Stimulated activated CD4-positive, alpha-beta T cell treated with anti-CD3 and anti-CD28 coated beads, Interleukin-15, amount 100 ng/mL, for 24 hours (primary cell): ENCODE results near the gene FLYWCH1.

Source experiments
- DNase-seq: peaks from one replicate; pipeline ENCODE4 v3.0.0-alpha.2; 2020

Gene FLYWCH1

GRCh38 chr16:2987833-2988232 is 76.1 kb downstream of the FLYWCH1 start:
- no peak for DNase-seq

GRCh38 chr16:2988590-2989099 is 76.9 kb downstream of the FLYWCH1 start:
- no peak for DNase-seq

DNA sequence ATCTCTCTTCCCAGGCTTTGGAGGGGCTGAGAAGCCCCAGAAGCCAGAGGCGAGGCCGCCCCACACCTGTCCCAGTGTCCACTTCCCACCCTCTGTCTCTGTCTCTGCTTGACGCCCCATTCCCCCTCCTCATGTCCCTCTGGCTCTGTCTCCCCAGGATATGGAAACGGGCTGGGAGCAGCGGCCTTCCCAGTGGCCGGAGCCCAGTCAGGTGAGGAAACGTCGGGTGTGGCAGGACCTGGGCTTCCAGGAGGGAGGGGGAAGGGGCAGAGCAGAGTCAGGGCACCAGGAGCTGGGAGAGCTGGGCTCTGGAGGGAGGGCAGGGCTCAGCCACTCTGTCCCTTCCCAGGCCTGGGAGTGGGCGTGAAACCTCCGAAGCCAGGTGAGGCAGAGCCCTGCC is 79.2 kb downstream of the FLYWCH1 start:
- DNase-seq = no peak

- no peak for DNase-seq
Observed at GRCh38 chr16:2991566-2992261, 80.0 kb downstream of the FLYWCH1 start.

DNA sequence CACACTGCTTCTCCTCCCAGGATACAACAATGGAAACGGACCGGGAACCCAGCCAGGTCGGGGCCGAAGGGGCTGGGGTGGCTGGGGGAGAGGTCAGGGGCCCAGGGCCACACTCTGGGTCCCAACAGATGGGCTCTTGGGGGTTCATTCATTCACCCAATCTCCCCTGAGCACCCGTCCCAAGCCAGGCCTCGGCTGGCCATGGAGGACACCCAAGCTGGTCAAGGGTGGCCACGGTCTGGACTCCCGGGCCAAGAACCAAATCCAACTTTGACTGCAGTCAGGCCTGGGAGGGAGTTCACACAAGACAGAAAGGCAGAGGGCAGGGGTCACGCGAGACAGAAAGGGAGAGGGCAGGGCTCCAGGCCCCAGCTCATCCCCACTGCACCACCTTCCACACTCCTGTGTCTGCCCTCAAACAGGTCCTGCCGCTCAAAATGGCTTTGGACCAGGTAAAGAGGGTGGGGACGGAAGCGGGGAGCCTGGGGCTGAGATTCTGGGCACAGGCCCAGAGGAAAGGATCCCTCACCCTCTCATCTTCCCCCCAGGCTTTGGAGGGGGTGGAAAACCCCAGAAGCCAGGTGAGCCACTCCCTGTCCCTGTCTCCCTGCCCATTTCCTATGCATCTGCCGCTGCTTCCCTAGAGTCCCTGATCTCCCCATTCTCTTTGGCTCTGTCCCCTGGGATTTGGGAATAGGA is 80.8 kb downstream of the FLYWCH1 start:
- no peak for DNase-seq

DNA sequence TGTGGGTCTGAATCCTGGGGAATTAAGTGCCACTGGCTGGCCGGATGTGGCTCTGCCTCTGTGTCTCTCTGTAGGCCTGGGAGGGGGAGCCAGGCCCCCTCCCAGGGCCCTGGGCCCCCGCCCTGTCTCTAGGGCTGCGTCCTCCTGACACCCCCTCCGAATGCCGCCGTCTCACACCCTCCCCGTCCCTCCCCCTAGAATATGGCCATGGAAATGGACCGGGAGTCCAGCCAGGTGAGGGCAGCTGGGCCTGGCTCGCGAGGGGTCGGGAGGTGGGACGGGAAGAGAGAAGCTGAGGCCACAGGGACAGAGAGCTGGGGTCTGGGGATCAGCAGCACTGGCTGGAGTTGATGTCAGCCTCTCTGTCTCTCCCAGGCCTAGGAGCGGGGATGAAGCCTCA is 84.6 kb downstream of the FLYWCH1 start:
- no peak for DNase-seq

DNA sequence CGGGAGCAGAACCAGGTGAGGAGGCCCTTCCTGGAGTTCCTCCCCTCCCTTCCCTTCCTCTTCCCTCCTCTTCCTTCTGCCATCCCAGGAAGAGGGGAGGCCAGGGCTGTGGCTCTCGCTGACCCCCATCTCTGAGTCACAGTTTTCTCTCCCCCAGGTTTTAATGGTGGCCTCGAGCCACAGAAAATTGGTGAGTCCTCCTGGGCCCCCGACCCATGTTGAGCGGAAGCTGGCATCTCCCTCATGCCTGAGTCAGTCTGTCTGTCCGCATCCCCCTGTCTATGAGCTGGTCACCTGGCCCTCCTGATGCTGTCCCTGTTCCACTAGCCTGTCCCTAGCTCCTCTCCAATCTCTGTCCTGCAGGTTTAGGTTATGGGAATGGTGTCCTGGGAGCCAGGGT is 88.2 kb downstream of the FLYWCH1 start:
- DNase-seq = no peak

DNA sequence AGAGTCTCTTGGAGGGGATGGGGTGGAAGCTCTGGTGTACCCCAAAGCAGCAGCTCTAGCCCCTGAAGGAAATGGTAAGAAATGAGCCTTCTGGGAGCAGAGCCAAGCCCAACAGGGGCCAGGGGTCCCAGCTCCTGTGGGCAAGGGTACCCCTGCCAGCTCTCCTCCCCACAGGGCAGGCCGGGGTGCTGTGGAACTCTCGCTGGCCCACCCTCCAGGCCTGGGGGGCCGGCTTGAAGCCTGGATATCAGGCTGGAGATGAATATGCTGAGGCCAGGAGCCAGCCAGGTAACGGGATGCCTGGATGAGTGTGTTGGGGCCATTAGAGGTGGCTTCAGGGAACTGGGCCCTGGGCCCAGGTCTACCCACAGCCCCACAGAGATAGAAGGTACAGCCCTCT is 88.8 kb downstream of the FLYWCH1 start:
- DNase-seq = no peak
